ENCODE data around the gene NUDT3. TPM values are rescaled to one million over a fixed set of nuclear protein-coding genes. Genes with fewer than 3 reads are reported as not detected.

NUDT3 gene
- polyA plus RNA-seq, 4 donors = 17.9 to 21.2 (median 20.2) TPM

DNA sequence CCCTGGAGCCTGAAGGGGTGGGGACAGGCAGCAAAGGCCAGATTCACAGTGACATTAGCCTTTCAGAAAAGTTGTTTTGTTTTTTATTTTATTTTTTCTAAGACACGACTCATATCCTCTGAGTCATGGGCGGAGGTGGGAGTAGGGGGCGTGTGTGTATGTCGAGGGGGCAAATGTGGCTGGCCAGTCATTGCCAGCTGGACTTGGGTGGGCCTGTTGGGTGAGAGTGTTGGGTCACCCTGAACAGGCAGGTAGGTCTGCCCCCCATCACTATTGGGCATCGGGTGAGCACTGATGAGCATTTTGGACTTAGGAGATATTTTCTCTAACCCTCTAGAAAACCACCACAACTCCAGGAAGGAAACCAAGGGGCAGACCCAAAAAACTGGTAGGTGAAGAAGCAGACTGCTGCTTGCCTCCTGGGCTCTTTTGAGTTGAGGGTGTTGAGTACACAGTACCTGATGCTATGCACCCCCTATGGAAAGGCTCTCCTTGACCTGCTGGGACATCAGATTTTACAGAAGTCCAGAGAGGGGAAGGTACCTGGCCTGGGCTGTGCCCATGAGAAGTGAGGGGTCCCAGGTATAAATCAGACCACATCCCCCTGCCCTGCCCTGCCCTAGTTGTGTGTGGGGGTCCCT, 149.2 kb downstream of the NUDT3 start:
- no peak for DNase-seq (ENCODE audit: low read depth in 4 of 4, low spot score in 3 of 4)

GRCh38 chr6:34242252-34243130, 150.0 kb downstream of the NUDT3 start:
- DNase-seq (ENCODE audit: low read depth in 4 of 4, low spot score in 3 of 4) = no peak

GRCh38 chr6:34241351-34242215, 150.9 kb downstream of the NUDT3 start:
- DNase-seq (ENCODE audit: low read depth in 4 of 4, low spot score in 3 of 4) = no peak

- no peak for DNase-seq (ENCODE audit: low read depth in 4 of 4, low spot score in 3 of 4)
Measured at GRCh38 chr6:34240329-34241248, 151.9 kb downstream of the NUDT3 start.

DNA sequence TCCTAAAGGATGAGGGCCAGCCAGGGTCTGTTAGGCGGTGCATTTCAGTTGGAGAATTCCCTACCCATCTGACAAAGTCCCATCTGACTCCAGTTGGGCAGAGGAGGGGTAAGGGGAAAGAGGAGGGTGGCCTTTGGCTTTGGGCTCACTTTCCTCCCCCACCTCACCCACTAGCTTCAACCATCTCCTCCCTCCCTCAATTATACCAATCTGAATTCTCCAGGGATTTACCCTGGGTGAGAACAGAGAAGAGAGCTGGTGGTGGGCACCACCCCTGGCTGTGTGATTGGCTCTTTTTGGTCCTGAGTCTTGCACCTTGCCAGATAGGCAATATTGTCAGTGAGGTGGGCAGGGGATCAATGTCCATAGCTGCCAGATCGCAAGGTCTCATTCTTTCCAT, 152.6 kb downstream of the NUDT3 start:
- DNase-seq (ENCODE audit: low read depth in 4 of 4, low spot score in 3 of 4) = no peak

DNA sequence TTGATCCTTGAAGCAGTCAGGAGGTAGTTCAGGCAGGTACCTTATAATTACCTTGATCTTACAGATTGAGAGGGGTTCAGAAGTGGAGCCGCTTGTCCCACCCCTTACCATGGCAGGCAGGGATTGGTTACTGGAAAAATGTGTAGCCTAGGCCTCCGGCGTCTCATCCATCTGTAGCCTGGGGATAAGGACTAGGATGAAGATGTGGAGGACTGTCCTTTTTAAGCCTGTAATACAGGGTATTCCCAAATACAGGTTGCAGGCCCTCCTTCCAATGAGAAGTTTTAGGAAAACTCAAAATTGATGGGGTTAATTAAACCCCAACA, 153.0 kb downstream of the NUDT3 start:
- no peak for DNase-seq (ENCODE audit: low read depth in 4 of 4, low spot score in 3 of 4)

DNA sequence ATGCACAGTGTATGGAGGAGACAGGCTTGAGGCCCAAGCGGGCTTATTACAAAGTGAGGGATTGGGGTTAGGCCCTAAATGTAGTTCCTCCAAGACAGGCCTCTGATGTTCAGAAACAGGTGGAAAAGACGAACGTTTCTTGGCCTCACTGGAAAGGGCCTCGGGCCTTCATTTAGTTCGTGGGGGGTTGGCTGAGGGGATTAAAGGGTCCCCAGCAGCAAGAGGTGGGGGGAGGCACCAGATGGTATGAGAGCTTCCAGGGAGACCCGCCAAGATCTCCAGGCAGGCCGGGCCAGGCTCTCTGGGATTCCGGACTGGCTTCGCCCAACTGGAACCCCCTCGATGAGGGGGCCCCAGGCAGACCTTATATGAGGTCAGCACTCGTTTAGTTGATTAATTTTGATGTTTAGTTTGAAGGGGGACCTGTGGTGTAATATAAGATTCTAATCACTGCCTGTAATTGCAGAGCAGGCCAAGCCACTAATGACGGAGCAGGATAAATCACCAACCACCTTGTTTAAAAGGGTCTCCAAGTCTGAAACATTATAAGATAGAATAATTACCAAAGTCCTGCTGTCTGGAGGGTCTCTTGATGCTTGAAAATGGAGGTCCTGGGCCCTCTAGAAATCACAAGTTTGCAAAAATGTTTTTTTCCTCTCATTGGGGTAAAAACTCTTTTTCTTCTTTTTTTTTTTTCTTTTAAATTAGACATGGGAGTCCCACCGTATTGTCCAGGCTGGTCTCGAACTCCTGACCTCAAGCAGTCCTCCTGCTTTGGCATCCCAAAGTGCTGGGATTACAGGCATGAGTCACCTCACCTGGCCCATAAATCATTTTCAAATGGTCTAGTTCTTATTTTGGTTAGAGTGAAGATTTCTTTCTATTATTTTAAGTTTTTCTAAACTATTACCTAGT, 153.6 kb downstream of the NUDT3 start:
- DNase-seq (ENCODE audit: low read depth in 4 of 4, low spot score in 3 of 4) = no peak

DNA sequence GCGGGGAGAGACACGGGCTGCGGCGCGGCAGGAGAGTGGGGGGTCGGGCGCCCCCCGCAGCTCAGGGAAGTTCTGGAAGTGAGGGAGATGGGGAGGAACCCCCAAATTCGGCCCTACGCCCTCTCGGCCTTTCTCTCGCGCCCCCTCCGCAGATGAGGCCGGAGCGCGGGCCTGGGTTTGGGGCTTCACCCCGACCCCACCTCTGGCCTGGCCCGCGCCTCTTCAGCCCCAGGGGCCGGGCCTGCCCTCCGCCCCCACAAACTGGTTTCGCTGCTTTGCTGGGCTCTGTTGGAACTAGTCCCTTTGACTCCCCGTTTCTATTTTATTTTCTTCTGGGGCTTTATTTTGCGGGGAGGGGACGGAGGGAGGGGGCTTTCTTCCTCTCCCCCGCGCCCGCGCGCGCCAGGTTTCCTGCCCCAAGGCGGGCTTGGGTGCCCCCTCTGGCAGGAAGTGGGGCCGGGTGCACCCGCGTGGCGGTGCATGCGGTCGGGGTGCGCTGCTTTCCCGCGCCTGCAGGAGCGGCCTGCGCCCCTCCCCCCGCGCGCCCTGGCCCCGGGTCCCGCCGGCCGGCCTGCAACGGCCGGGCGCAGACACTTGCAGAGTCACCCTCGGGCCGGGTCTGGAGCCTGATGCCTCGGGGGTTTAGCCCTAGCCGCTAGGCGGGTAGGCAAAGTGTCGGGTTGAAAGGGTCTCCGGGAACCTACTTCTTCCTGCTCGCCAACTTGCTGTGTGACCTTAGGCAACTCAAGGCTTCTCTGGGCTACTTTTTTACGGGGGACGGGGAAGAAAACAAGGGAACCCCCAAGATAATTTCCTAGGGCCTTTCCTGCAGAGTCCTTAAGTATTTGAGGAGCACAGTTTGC, 154.5 kb downstream of the NUDT3 start:
- DNase-seq (ENCODE audit: low read depth in 4 of 4, low spot score in 3 of 4) = no peak

GRCh38 chr6:34237316-34237721, 155.2 kb downstream of the NUDT3 start:
- DNase-seq (ENCODE audit: low read depth in 4 of 4, low spot score in 3 of 4) = no peak

DNA sequence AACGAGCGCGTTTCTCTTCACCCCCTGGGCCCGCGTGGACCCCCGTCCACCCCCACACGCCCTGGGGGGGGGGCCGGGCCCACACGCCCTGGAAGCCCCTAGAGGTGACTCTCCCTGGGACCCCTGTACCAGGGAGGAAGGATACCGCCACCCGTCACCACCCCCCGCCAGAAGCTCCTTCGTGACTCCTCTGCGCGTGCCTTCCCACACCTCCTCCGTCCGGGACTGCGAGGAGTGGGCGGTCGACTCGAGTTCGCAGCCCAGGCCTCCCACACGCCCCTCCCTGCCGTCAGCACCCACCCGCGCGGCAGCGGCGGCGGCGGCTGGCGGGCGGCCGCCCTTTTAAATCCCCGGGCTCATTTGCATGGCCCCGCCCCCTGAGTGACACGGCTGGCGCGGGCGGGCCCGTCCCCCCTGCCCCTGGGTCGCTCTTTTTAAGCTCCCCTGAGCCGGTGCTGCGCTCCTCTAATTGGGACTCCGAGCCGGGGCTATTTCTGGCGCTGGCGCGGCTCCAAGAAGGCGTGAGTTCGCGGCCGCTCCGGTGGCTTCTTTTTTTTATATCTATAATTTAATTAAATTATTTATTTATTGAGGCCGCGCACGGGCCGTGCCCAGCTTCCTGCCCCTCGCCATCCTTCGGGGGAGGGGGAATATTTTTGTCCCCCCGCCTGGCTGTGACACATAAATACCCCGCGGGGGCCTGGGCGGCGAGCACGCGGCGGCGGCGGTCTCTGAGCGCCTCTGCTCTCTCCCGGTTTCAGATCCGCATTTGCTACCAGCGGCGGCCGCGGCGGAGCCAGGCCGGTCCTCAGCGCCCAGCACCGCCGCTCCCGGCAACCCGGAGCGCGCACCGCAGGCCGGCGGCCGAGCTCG, 155.8 kb downstream of the NUDT3 start, which contains the start of gene HMGA1:
HMGA1 (plus strand) TSS at position 431 of the 873 bp plus-strand sequence. CDS start 3,908 bp downstream, outside the sequence.
- DNase-seq (ENCODE audit: low read depth in 4 of 4, low spot score in 3 of 4) = peak; percentile 65 to 77 (median 72)

DNA sequence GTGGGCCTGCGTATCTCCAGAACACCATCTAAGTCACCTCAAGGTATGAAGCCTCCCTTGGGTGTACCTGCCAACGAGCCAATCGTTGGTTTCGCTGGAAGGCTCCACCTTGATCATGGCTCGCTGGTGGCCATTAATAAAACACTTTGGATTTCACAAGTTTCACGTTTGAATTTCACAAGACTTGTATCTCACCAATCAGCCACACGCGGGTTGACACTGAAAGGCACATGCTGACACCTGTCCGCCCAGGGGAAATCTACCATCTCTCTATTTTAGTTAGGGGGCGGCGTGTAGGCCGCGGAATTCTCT, 156.4 kb downstream of the NUDT3 start:
- no peak for DNase-seq (ENCODE audit: low read depth in 4 of 4, low spot score in 3 of 4)

GRCh38 chr6:34235307-34236130, 156.9 kb downstream of the NUDT3 start:
- DNase-seq (ENCODE audit: low read depth in 4 of 4, low spot score in 3 of 4) = no peak

DNA sequence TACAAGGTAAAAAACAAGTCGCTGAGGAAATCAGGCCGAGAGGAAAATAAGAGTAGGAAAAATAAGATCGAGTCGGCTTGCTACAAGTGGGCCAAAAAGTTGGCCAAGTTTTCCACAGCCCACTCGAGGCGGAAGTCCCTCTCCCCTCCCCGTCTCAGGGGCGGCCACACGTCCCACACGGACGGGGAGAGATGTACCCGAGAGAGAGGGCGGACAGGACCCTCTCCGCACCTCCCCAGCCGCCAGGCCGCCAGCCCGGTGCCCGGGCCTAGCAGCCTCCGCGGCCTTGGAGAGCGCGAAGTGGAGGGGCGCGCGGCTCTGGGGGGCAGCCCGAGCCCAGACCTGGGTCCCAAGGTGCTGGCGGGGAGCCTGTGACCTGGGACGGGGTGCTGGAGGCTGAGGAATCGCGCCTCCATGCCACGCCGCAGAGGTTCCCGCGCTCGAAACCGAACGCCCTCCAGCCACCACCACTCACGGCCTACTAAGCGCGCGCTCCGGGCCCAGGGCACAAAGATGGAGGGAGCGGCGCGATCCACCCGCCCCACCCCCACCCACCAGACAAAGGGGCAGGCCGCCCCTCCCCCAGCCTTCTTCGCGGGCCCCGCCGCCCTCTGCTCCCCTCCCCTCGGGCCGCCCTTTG, 157.7 kb downstream of the NUDT3 start:
- no peak for DNase-seq (ENCODE audit: low read depth in 4 of 4, low spot score in 3 of 4)

DNA sequence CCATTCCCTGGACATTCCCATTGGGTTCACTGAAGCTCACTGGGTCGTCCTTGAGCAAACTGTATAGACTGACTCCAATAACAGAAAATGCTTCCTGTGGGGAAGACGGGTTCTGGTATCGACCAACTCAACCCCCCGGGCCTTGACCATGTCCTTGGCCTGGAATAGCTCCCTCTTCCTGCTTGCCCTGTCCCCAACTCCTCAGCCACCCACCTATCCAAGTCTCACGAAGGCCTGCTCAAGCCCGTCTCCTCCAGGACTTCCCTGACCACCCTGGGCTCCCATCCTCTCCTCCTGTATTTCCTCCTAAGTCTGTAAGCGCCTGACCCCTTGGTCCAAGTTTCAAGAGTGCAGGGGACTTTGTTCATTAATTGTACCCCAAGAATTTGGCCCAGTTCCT, 158.6 kb downstream of the NUDT3 start:
- DNase-seq (ENCODE audit: low read depth in 4 of 4, low spot score in 3 of 4) = no peak

DNA sequence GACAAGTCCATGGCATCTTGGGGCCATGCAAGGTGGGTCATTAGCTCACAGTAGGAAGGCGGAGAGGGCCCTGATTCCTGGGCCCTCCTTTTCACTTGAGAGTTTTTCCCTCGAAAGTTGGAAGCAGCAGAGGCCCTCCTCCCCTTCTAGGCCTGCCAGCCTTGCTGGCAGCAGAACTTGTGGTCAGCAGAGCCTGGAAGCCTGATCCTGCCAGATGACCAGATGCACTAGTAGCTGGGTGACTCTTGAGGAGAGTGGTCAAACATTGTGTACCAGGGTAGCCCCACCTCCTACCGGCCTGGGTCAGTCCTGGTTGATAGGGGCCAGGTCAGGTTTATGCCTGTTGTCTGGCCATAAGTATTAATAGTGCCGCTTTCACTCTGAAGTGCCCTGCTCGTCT, 159.6 kb downstream of the NUDT3 start:
- no peak for DNase-seq (ENCODE audit: low read depth in 4 of 4, low spot score in 3 of 4)

Measured in right renal pelvis (tissue), 4 donors.